Transverse colon (tissue), 4 donors: ENCODE data around the gene DNAI7. TPM values are rescaled to one million over a fixed set of nuclear protein-coding genes. Genes with fewer than 3 reads are reported as not detected.

Experiments used
- DNase-seq: peaks from one replicate; pipeline ENCODE4 v3.0.0-alpha.2; 2019
- H3K27ac ChIP-seq, 4 donors: fragments of 200-600 bp; sonication (generic); 2 replicates each; pipeline ENCODE4 v1.5.1; 2016 to 2018; ENCODE audit warnings: inconsistent platforms in 4 of 4
- H3K27me3 ChIP-seq: fragments of 200-600 bp; sonication (generic); 2 replicates; pipeline ENCODE4 v1.5.1; 2017; ENCODE audit warnings: inconsistent platforms
- H3K36me3 ChIP-seq, 4 donors: fragments of 200-600 bp; sonication (generic); 2 replicates each; pipeline ENCODE4 v1.5.1; 2017 to 2019; ENCODE audit warnings: inconsistent platforms in 4 of 4
- H3K4me1 ChIP-seq, 4 donors: fragments of 200-600 bp; sonication (generic); 2 replicates each; pipeline ENCODE4 v1.5.1; 2017 to 2020; ENCODE audit warnings: inconsistent platforms in 4 of 4
- H3K4me3 ChIP-seq, 4 donors: fragments of 200-600 bp; sonication (generic); 1 replicate in 1 of 4; 2 replicates in 3 of 4; pipeline versions ENCODE4 v1.5.1 to v1.6.1; 2017 to 2019; ENCODE audit warnings: inconsistent platforms in 4 of 4
- H3K9me3 ChIP-seq, 2 donors: fragments of 200-600 bp; sonication (generic); 2 replicates each; pipeline ENCODE4 v1.5.1; 2017 to 2019; ENCODE audit warnings: inconsistent platforms in 2 of 2
- EP300 ChIP-seq: sonication (generic); formaldehyde crosslinking; IDR thresholded peaks from one replicate; pipeline ENCODE4 v1.6.1; 2017; ENCODE audit warnings: antibody characterized with exemption, low read depth
- POLR2A ChIP-seq: fragments of 450-650 bp; IDR thresholded peaks from one replicate; pipeline ENCODE4 v1.6.1; 2016; ENCODE audit warnings: antibody characterized with exemption, mild to moderate bottlenecking, moderate library complexity
- POLR2AphosphoS5 ChIP-seq, 3 donors: sonication (generic); formaldehyde crosslinking; IDR thresholded peaks; one replicate each; pipeline ENCODE4 v1.6.1; 2016; ENCODE audit warnings: antibody characterized with exemption in 3 of 3
- WGBS, 2 donors: methylation state at CpG; one replicate each; pipeline ENCODE4 v1.1.5; 2018; ENCODE audit warnings: low coverage in 1 of 2; 5-methylcytosine and 5-hydroxymethylcytosine counted together
- in situ Hi-C, 4 donors: fragments of 200-750 bp; cut with MboI; loops; one replicate each; pipeline versions ENCODE4 v1.15.0 to v1.15.1; 2017; ENCODE audit warnings: low sequenced_read_pairs in 3 of 4, low pct_ligation_motif_present in 1 of 4, low pct_unique_long_range_greater_than_20kb in 1 of 4
- intact Hi-C: fragments of 100-400 bp; cut with DNase I; formaldehyde crosslinking; loops from one replicate; pipeline ENCODE4 v1.15.1; 2023; ENCODE audit warnings: low total_unique reads
- total RNA-seq, 4 donors: library from RNA; depleted of rRNA; stranded (reverse); fragments of >200 nt; gene quantifications; one replicate each; pipeline ENCODE4 v1.1.0, GENCODE V29; 2016
- TF ChIP-seq, protein P1 (sequence below), 5 experiments: fragments of 200-600 bp in 3 of 5; fragments of 450-650 bp in 2 of 5; sonication (generic) in 3 of 5; IDR thresholded peaks; 1 replicate in 2 of 5; 2 replicates in 3 of 5; pipeline ENCODE4 v1.5.1; 2016 to 2017; ENCODE audit warnings: antibody characterized with exemption in 5 of 5, inconsistent platforms in 3 of 5, mild to moderate bottlenecking in 2 of 5, moderate library complexity in 1 of 5

DNAI7 gene
- total RNA-seq, 4 donors from 2014 or later: 0.32 TPM; not detected in 3

DNA sequence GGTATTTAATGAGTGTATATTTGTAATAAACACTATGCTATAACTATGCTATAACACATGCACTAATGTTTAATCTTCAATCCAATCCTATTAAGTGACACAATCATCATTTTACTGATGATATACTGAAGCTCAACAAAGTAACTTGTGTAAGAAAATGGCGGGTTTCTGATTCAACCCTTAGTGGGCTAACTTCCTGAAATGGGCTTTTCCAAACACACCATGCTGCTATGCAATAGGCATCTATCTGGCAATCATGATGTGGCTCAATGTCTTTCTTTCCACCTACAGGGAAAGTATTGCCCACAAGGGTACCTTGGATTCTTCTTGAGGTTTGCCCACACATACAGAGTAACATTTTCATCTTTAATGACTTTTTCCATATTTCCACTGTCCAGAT lies 48.3 kb downstream of the DNAI7 start:
- no peaks in the 10 kb centered on the region for H3K9me3 ChIP-seq
- no peaks in the 10 kb centered on the region for H3K27me3 ChIP-seq
- WGBS, 2 donors: 93 to 100% methylated on average over 1 of the region's 1 CpG
- in situ Hi-C loops: no loop called here
- no peak for TF ChIP-seq POLR2AphosphoS5 (IDR thresholded peaks at IDR 0.05)
- TF ChIP-seq POLR2A: no peak
- TF ChIP-seq, protein P1, sequence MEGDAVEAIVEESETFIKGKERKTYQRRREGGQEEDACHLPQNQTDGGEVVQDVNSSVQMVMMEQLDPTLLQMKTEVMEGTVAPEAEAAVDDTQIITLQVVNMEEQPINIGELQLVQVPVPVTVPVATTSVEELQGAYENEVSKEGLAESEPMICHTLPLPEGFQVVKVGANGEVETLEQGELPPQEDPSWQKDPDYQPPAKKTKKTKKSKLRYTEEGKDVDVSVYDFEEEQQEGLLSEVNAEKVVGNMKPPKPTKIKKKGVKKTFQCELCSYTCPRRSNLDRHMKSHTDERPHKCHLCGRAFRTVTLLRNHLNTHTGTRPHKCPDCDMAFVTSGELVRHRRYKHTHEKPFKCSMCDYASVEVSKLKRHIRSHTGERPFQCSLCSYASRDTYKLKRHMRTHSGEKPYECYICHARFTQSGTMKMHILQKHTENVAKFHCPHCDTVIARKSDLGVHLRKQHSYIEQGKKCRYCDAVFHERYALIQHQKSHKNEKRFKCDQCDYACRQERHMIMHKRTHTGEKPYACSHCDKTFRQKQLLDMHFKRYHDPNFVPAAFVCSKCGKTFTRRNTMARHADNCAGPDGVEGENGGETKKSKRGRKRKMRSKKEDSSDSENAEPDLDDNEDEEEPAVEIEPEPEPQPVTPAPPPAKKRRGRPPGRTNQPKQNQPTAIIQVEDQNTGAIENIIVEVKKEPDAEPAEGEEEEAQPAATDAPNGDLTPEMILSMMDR (IDR thresholded peaks at IDR 0.05): no peak
- no peak for TF ChIP-seq EP300
- H3K4me1 ChIP-seq: no peaks in the 10 kb centered on the region
- H3K4me3 ChIP-seq: no peak overlapping the region
- intact Hi-C loops: no loop called here
- no peaks in the 10 kb centered on the region for H3K36me3 ChIP-seq
- DNase-seq: no peak
- H3K27ac ChIP-seq: no peak overlapping the region

DNA sequence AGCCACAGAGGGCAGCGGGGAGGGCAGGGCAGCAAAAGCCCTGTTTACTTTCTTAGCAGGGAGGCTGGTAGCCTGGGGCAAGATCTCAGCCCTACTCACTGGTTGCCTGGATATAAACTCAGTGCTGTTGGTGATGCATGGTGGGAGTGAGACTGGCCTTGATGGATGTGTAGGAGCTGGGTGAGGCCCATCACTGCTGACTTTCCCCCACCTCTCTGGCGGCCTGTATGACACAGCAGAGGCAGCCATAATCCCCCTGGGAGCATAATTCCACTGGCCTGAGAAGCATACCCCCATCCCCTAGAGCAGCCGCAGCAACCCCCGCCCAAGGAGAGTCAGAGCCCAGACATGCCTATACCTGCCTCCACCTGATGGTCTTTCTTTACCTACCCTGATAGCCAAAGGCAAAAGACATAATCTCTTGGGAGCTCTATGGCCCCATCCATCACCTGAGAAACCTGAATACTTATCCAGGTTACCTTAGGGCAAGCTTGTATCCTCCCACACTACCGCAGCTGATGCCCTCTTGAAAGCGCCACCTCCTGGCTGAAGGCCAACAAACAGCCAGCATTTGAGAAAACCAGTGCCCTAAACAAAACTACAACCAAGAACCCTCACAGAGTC lies 59.3 kb downstream of the DNAI7 start:
- DNase-seq: peak; percentile 8
- H3K27ac ChIP-seq: no peak overlapping the region
- H3K36me3 ChIP-seq: no peaks in the 10 kb centered on the region
- intact Hi-C loops (no loop called here), in situ Hi-C loops (loop anchor here in 2 of 4 donors (10.0 kb wide), 2 partner anchors 141 to 151 kb away; no protein-coding TSS in a partner anchor)
- 60 to 72% methylated on average over 1 to 6 of the region's 6 CpGs for WGBS, 2 donors
- TF ChIP-seq POLR2AphosphoS5 (IDR thresholded peaks at IDR 0.05) (no peak), POLR2A (no peak), EP300 (no peak)
- TF ChIP-seq, protein P1 (IDR thresholded peaks at IDR 0.05): no peak
- H3K27me3 ChIP-seq: no peaks in the 10 kb centered on the region
- peaks cover 3 to 4% of the 10 kb centered on the region in 2 donors for H3K9me3 ChIP-seq
- no peak overlapping the region for H3K4me3 ChIP-seq
- H3K4me1 ChIP-seq: no peaks in the 10 kb centered on the region

DNA sequence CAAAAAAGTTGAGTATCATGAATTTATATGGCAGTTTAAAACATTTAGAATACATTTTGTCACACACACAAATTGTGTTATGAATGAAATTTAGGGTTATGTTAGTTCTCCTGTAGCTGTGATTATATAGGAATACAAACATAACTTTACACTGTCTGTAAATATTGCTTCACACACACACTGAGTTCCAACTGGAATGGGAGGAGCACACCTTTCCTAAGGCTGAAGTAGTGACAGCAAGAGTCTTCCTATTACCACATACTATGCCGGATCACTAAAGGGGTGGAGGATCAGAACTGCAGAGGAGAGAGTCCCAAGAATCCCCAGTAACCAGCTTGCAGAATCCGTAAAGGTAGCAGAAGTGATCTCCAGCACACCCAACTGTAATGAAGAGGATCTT lies 63.7 kb downstream of the DNAI7 start:
- H3K4me1 ChIP-seq: no peaks in the 10 kb centered on the region
- DNase-seq: no peak
- no peaks in the 10 kb centered on the region for H3K27me3 ChIP-seq
- no peaks in the 10 kb centered on the region for H3K36me3 ChIP-seq
- no peak overlapping the region for H3K4me3 ChIP-seq
- no peaks in the 10 kb centered on the region for H3K9me3 ChIP-seq
- no peak overlapping the region for H3K27ac ChIP-seq
- 69 to 71% methylated on average over 2 of the region's 2 CpGs for WGBS, 2 donors
- TF ChIP-seq, protein P1 (IDR thresholded peaks at IDR 0.05): no peak
- no peak for TF ChIP-seq EP300
- TF ChIP-seq POLR2A: no peak
- no peak for TF ChIP-seq POLR2AphosphoS5 (IDR thresholded peaks at IDR 0.05)
- intact Hi-C loops: no loop called here
- in situ Hi-C loops: loop anchor here in 3 of 4 donors (5.0 to 10.0 kb wide), 3 partner anchors 136 to 146 kb away; no protein-coding TSS in a partner anchor

DNA sequence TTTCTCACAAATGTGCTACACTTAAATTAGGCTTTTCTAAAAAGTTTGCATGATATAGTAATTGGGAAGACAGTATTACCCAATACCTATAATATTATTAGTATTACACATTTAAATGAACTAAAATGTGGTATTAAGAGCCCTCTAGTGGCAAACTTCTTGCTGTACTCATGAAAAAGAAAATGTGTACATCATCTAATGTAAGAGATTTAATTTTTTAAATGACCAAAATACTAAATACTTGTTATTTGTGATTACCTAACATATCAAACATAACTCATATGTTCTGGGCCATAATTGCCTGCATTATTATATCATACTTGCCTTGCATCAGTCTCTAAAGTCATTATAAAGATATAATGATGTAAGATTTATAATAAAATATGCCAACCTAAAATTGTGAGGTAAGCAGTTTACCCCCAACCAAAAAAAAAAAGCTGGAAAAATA lies 64.2 kb downstream of the DNAI7 start:
- Histone ChIP-seq H3K4me3 (no peak overlapping the region), H3K36me3 (no peaks in the 10 kb centered on the region), H3K9me3 (no peaks in the 10 kb centered on the region), H3K27me3 (no peaks in the 10 kb centered on the region), H3K4me1 (no peaks in the 10 kb centered on the region), H3K27ac (no peak overlapping the region)
- in situ Hi-C loops (loop anchor here in 3 of 4 donors (5.0 to 10.0 kb wide), 3 partner anchors 136 to 146 kb away; no protein-coding TSS in a partner anchor), intact Hi-C loops (no loop called here)
- TF ChIP-seq, protein P1 (IDR thresholded peaks at IDR 0.05): peak; percentile 53 to 63 (median 55)
- TF ChIP-seq POLR2A (no peak), POLR2AphosphoS5 (IDR thresholded peaks at IDR 0.05) (no peak)
- no peak for DNase-seq
